Endothelial cell of umbilical vein (primary cell): Measurements from ENCODE around the gene LMBR1L. TPM values are rescaled to one million over a fixed set of nuclear protein-coding genes. Genes with fewer than 3 reads are reported as not detected.

Source experiments
- BruUV-seq: library from RNA; stranded (reverse); fragments of 400-500 nt; replicated peaks from 2 replicates; lab custom pipeline; 2021; lab: Mats Ljungman, UMichigan
- CTCF ChIA-PET: fragments of 300-600, 350-600 bp; sonication (Branson Sonifier 250); formaldehyde crosslinking; loops from one replicate; lab custom pipeline; 2021; ENCODE audit warnings: antibody characterized with exemption, inconsistent platforms; lab: Charles Lee
- POLR2A ChIA-PET: fragments of 300-600, 350-600 bp; sonication (Branson Sonifier 250); formaldehyde crosslinking; loops from one replicate; lab custom pipeline; 2021; ENCODE audit warnings: antibody characterized with exemption, inconsistent platforms; lab: Charles Lee
- DNase-seq: peaks from one replicate; pipeline ENCODE4 v3.0.0-alpha.2; 2011; ENCODE audit warnings: low read depth, low spot score
- FAIRE-seq: peaks from 2 replicates; lab custom pipeline; 2011; peaks lifted over from hg19 to GRCh38; lab: Jason Lieb, UNC
- H2AFZ ChIP-seq: 2 replicates; pipeline ENCODE4 v1.6.0; 2012; ENCODE audit warnings: low read depth, low read length, control low read depth, inconsistent platforms
- H3K27ac ChIP-seq: 2 replicates; pipeline ENCODE4 v1.5.1; 2011; ENCODE audit warnings: low read depth, mild to moderate bottlenecking, control low read depth, low read length, moderate library complexity; ENCODE audit not compliant: insufficient read depth
- H3K27me3 ChIP-seq, 2 experiments: 2 replicates each; pipeline versions ENCODE4 v1.6.0 to v1.6.1; 2011; ENCODE audit warnings: low read length in 2 of 2, mixed read lengths in 1 of 2; ENCODE audit not compliant: control insufficient read depth in 2 of 2, insufficient read depth in 2 of 2
- H3K36me3 ChIP-seq, 2 experiments: 2 replicates in 1 of 2; 3 replicates in 1 of 2; pipeline ENCODE4 v1.5.1; 2011; ENCODE audit warnings: low read length in 2 of 2, mild to moderate bottlenecking in 1 of 2, moderate library complexity in 1 of 2; ENCODE audit not compliant: control insufficient read depth in 2 of 2, insufficient read depth in 2 of 2; ENCODE audit errors: extremely low read depth in 1 of 2
- H3K4me1 ChIP-seq: 3 replicates; pipeline ENCODE4 v1.5.1; 2011; ENCODE audit warnings: mild to moderate bottlenecking, low read length; ENCODE audit not compliant: control insufficient read depth, insufficient read depth; ENCODE audit errors: extremely low read depth
- H3K4me2 ChIP-seq: 2 replicates; pipeline ENCODE4 v1.6.1; 2011; ENCODE audit warnings: low read length, control low read depth, mixed read lengths; ENCODE audit not compliant: insufficient read depth
- H3K4me3 ChIP-seq, 3 experiments: fragments of 200-600 bp in 1 of 3; sonication (generic), shearing (Covaris generic) in 1 of 3; replicated peaks in 1 of 3; 2 replicates each; pipeline ENCODE4 v1.5.1; 2011 to 2016; ENCODE audit warnings: control low read depth in 3 of 3, low read length in 3 of 3, mild to moderate bottlenecking in 2 of 3, inconsistent platforms in 1 of 3, low read depth in 1 of 3, moderate library complexity in 1 of 3; ENCODE audit not compliant: insufficient read depth in 1 of 3
- H3K79me2 ChIP-seq: 2 replicates; pipeline ENCODE4 v1.6.0; 2012; ENCODE audit warnings: low read length, inconsistent platforms; ENCODE audit not compliant: control insufficient read depth, insufficient read depth
- H3K9ac ChIP-seq: replicated peaks from 2 replicates; pipeline ENCODE3; 2011; ENCODE audit warnings: low read length, control low read depth; ENCODE audit not compliant: insufficient read depth; ENCODE audit errors: extremely low read depth
- H3K9me1 ChIP-seq: replicated peaks from 3 replicates; pipeline ENCODE4 v1.6.0; 2011; ENCODE audit warnings: mild to moderate bottlenecking, low read length; ENCODE audit not compliant: control insufficient read depth, insufficient read depth; ENCODE audit errors: extremely low read depth
- H3K9me3 ChIP-seq: replicated peaks from 2 replicates; pipeline ENCODE4 v1.5.1; 2012; ENCODE audit warnings: low read length, inconsistent platforms; ENCODE audit not compliant: control insufficient read depth, insufficient read depth
- H4K20me1 ChIP-seq: replicated peaks from 2 replicates; pipeline ENCODE3; 2011; ENCODE audit warnings: mild to moderate bottlenecking, low read length; ENCODE audit not compliant: control insufficient read depth, insufficient read depth; ENCODE audit errors: extremely low read depth
- EZH2 ChIP-seq: IDR thresholded peaks from 2 replicates; pipeline ENCODE4 v1.6.1; 2012; ENCODE audit warnings: borderline replicate concordance, low read depth, mild to moderate bottlenecking, moderate library complexity, low read length, inconsistent platforms; ENCODE audit not compliant: severe bottlenecking
- FOS ChIP-seq: IDR thresholded peaks from 2 replicates; pipeline ENCODE4 v1.6.1; 2011; ENCODE audit warnings: mild to moderate bottlenecking, low read length, moderate library complexity, borderline replicate concordance; ENCODE audit not compliant: insufficient read depth
- GATA2 ChIP-seq: IDR thresholded peaks from 2 replicates; pipeline ENCODE4 v1.7.0; 2011; ENCODE audit warnings: low read depth, mild to moderate bottlenecking, moderate library complexity, mixed read lengths, low read length; ENCODE audit not compliant: insufficient read length, insufficient read depth
- JUN ChIP-seq: IDR thresholded peaks from 2 replicates; pipeline ENCODE4 v1.6.1; 2011; ENCODE audit warnings: borderline replicate concordance, low read depth; ENCODE audit not compliant: insufficient read length, insufficient read depth
- MYC ChIP-seq: IDR thresholded peaks from one replicate; pipeline ENCODE4 v1.6.1; 2011; ENCODE audit warnings: mild to moderate bottlenecking, low read depth, low read length
- POLR2AphosphoS5 ChIP-seq: IDR thresholded peaks from 2 replicates; pipeline ENCODE4 v1.6.1; 2012; ENCODE audit warnings: low read depth, mild to moderate bottlenecking, control low read depth, low read length, moderate library complexity; ENCODE audit not compliant: insufficient read depth
- dilution Hi-C: fragments of 300-500 bp; cut with MboI; formaldehyde crosslinking; loops from one replicate; pipeline ENCODE4 v1.15.0; 2019; ENCODE audit warnings: low sequenced_read_pairs; ENCODE audit not compliant: extremely low pct_ligation_motif_present
- intact Hi-C: fragments of 100-400 bp; cut with micrococcal nuclease; formaldehyde crosslinking; loops from one replicate; pipeline ENCODE4 v1.10.0; 2022
- polyA plus RNA-seq, 4 experiments: library from polyadenylated mRNA; depleted of rRNA in 3 of 4; stranded (reverse) in 3 of 4; unstranded in 1 of 4; fragments of >200 nt; gene quantifications; 2 replicates each; pipeline versions ENCODE4 v1.2.1 to v1.2.3, GENCODE V29; 2011 to 2012; ENCODE audit warnings: missing spikeins in 1 of 4
- total RNA-seq: library from RNA; stranded (reverse); gene quantifications from 2 replicates; pipeline ENCODE4 v1.2.3, GENCODE V29; 2021
- TF ChIP-seq, protein P1 (sequence below): IDR thresholded peaks from 2 replicates; pipeline ENCODE4 v1.6.1; 2011; ENCODE audit not compliant: insufficient read depth, insufficient read length
- TF ChIP-seq, protein P2 (sequence below), 2 donors: IDR thresholded peaks; 1 replicate in 1 of 2; 2 replicates in 1 of 2; pipeline ENCODE4 v1.5.1; 2011; ENCODE audit warnings: low read length in 2 of 2, mild to moderate bottlenecking in 2 of 2, moderate library complexity in 2 of 2, control low read depth in 1 of 2, inconsistent platforms in 1 of 2, low read depth in 1 of 2; ENCODE audit not compliant: insufficient read depth in 1 of 2; ENCODE audit errors: extremely low read depth in 1 of 2

The LMBR1L gene
- total and polyA plus RNA-seq, 2 donors (not counting 3 experiments of a cell fraction or from before 2014, with no cell fraction given) = 78.3 to 106 TPM

DNA sequence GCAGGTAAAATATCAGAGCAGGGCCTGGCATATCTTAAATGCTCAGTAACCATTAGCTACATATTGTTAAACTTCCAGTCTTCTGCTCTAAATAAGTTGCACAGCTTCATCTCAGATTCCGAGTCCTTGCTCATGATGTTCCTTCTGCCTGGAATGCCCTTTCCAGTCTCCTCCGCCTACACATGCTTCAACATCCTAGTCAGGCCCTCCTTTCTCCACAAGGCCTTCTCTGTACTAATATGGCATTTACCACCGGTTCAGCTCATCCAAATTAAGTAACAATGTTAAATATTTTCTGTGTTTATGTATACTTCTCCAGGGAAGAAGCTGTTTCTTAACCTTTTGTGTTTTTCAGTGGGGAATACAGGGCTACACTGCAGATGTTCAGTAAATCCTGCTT, 24.5 kb downstream of the LMBR1L start:
- intact Hi-C loops = no loop called here

More for the DNA sequence above, 24.5 kb downstream of the LMBR1L start:
- no peaks in the 10 kb centered on the region for H3K79me2 ChIP-seq
- no peak overlapping the region for H3K27ac ChIP-seq
- CTCF ChIA-PET = interaction anchor here (0.7 to 6.5 kb wide), 7 partner anchors 10 to 140 kb away, joined by 3 to 248 read pairs (median 4); no protein-coding TSS in a partner anchor
- H3K4me1 ChIP-seq = peaks cover 17% of the 10 kb centered on the region
- no peak for DNase-seq
- no peak overlapping the region for H3K4me3 ChIP-seq
- H3K9me3 ChIP-seq = no peaks in the 10 kb centered on the region
- no peak overlapping the region for H2AFZ ChIP-seq
- H3K27me3 ChIP-seq = no peaks in the 10 kb centered on the region
- no peaks in the 10 kb centered on the region for H4K20me1 ChIP-seq
- no peak for FAIRE-seq
- no peak overlapping the region for H3K4me2 ChIP-seq
- H3K36me3 ChIP-seq = no peaks in the 10 kb centered on the region
- no TSS peak for BruUV-seq
- no peak for TF ChIP-seq MYC
- TF ChIP-seq, protein P1, sequence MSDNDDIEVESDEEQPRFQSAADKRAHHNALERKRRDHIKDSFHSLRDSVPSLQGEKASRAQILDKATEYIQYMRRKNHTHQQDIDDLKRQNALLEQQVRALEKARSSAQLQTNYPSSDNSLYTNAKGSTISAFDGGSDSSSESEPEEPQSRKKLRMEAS = no peak
- TF ChIP-seq JUN = no peak
- TF ChIP-seq EZH2 = no peak
- no peak for TF ChIP-seq GATA2
- no peak for TF ChIP-seq FOS
- TF ChIP-seq, protein P2, sequence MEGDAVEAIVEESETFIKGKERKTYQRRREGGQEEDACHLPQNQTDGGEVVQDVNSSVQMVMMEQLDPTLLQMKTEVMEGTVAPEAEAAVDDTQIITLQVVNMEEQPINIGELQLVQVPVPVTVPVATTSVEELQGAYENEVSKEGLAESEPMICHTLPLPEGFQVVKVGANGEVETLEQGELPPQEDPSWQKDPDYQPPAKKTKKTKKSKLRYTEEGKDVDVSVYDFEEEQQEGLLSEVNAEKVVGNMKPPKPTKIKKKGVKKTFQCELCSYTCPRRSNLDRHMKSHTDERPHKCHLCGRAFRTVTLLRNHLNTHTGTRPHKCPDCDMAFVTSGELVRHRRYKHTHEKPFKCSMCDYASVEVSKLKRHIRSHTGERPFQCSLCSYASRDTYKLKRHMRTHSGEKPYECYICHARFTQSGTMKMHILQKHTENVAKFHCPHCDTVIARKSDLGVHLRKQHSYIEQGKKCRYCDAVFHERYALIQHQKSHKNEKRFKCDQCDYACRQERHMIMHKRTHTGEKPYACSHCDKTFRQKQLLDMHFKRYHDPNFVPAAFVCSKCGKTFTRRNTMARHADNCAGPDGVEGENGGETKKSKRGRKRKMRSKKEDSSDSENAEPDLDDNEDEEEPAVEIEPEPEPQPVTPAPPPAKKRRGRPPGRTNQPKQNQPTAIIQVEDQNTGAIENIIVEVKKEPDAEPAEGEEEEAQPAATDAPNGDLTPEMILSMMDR (IDR thresholded peaks at IDR 0.05; ENCODE audit: extremely low read depth in 1 of 2, insufficient read depth in 1 of 2, low read depth in 1 of 2, low read length in 2 of 2) = no peak
- no peak for TF ChIP-seq POLR2AphosphoS5
- no peaks in the 10 kb centered on the region for H3K9me1 ChIP-seq
- POLR2A ChIA-PET = no interaction called here
- H3K9ac ChIP-seq = no peak overlapping the region
- dilution Hi-C loops = no loop called here
